Mesendoderm (in vitro differentiated cells): ENCODE data around the gene MRRF.
"Not testable (repeated sequence)": the region's sequence is repeated elsewhere in the genome, so short reads cannot be mapped to it uniquely, and the experiment has no call there.

Source experiments
- DNase-seq: peaks from one replicate; pipeline ENCODE4 v3.0.0; 2013
- H2AK5ac ChIP-seq: 2 replicates; pipeline ENCODE4 v1.6.1; 2013; ENCODE audit warnings: low read length, inconsistent platforms
- H2BK120ac ChIP-seq: 2 replicates; pipeline ENCODE4 v1.6.1; 2013; ENCODE audit warnings: low read depth, mild to moderate bottlenecking, low read length, moderate library complexity, mixed read lengths
- H2BK15ac ChIP-seq: replicated peaks from 2 replicates; pipeline ENCODE4 v1.6.1; 2013; ENCODE audit warnings: low read depth, mild to moderate bottlenecking, moderate library complexity
- H2BK5ac ChIP-seq: 2 replicates; pipeline ENCODE4 v1.6.1; 2013; ENCODE audit warnings: low read length, inconsistent platforms
- H3K18ac ChIP-seq: 2 replicates; pipeline ENCODE4 v1.6.1; 2013; ENCODE audit warnings: mild to moderate bottlenecking, low read length, mixed read lengths
- H3K23ac ChIP-seq: one replicate; pipeline ENCODE4 v1.6.1; 2013; ENCODE audit warnings: low read length
- H3K27ac ChIP-seq: 2 replicates; pipeline ENCODE4 v1.5.1; 2013; ENCODE audit warnings: low read depth, mild to moderate bottlenecking, inconsistent platforms, low read length, moderate library complexity
- H3K27me3 ChIP-seq: 2 replicates; pipeline ENCODE4 v1.6.1; 2013; ENCODE audit warnings: low read length, control low read depth, mild to moderate bottlenecking, inconsistent platforms; ENCODE audit not compliant: insufficient read depth, poor library complexity
- H3K36me3 ChIP-seq: 2 replicates; pipeline ENCODE4 v1.6.1; 2013; ENCODE audit warnings: low read length, inconsistent platforms; ENCODE audit not compliant: control insufficient read depth, insufficient read depth
- H3K4ac ChIP-seq: one replicate; pipeline ENCODE4 v1.6.1; 2013; ENCODE audit warnings: low read depth, mild to moderate bottlenecking, low read length, moderate library complexity
- H3K4me1 ChIP-seq: 2 replicates; pipeline ENCODE4 v1.6.1; 2013; ENCODE audit warnings: low read depth, low read length, inconsistent platforms; ENCODE audit not compliant: control insufficient read depth
- H3K4me2 ChIP-seq: 2 replicates; pipeline ENCODE4 v1.6.1; 2013; ENCODE audit warnings: low read length
- H3K4me3 ChIP-seq: 2 replicates; pipeline ENCODE4 v1.5.1; 2013; ENCODE audit warnings: mild to moderate bottlenecking, low read length
- H3K56ac ChIP-seq: one replicate; pipeline ENCODE4 v1.6.1; 2013; ENCODE audit warnings: low read length
- H3K79me1 ChIP-seq: 2 replicates; pipeline ENCODE4 v1.6.1; 2013; ENCODE audit warnings: low read length, inconsistent platforms
- H3K79me2 ChIP-seq: 2 replicates; pipeline ENCODE4 v1.6.1; 2013; ENCODE audit warnings: mild to moderate bottlenecking, low read length; ENCODE audit not compliant: control insufficient read depth, insufficient read depth
- H3K9ac ChIP-seq: 2 replicates; pipeline ENCODE4 v1.6.1; 2013; ENCODE audit warnings: low read length, inconsistent platforms
- H4K5ac ChIP-seq: one replicate; pipeline ENCODE4 v1.6.1; 2013; ENCODE audit warnings: low read length
- H4K8ac ChIP-seq: one replicate; pipeline ENCODE4 v1.6.1; 2013; ENCODE audit warnings: low read depth, mild to moderate bottlenecking, control low read depth, low read length, moderate library complexity
- WGBS: extraction: QIAGEN DNeasy Blood & Tissue Kit; methylation state at CpG from one replicate; pipeline ENCODE4 v1.1.7; 2013; ENCODE audit warnings: low lambda C conversion rate, missing lambda C conversion rate; ENCODE audit not compliant: insufficient coverage; ENCODE audit errors: extremely low coverage; 5-methylcytosine and 5-hydroxymethylcytosine counted together

The MRRF gene

GRCh38 chr9:122325124-122325523, 60.4 kb downstream of the MRRF start:
- Histone ChIP-seq H4K5ac (no peak overlapping the region), H2BK5ac (no peak overlapping the region), H3K4ac (no peak overlapping the region), H3K18ac (no peak overlapping the region), H2BK120ac (no peak overlapping the region), H3K27me3 (no peaks in the 10 kb centered on the region), H3K23ac (no peak overlapping the region), H2BK15ac (no peak overlapping the region), H3K4me3 (no peak overlapping the region), H3K36me3 (peaks cover 4% of the 10 kb centered on the region), H3K56ac (no peak overlapping the region), H3K4me2 (no peak overlapping the region), H3K4me1 (no peaks in the 10 kb centered on the region), H3K27ac (no peak overlapping the region), H3K79me1 (no peaks in the 10 kb centered on the region), H3K79me2 (no peaks in the 10 kb centered on the region), H3K9ac (no peak overlapping the region), H4K8ac (no peak overlapping the region), H2AK5ac (no peak overlapping the region)
- WGBS, result no CpG with 5 or more reads among the region's 1 CpG
- DNase-seq, result no peak

GRCh38 chr9:122327175-122327574, 62.5 kb downstream of the MRRF start:
- Histone ChIP-seq H2AK5ac (no peak overlapping the region), H3K18ac (no peak overlapping the region), H2BK15ac (no peak overlapping the region), H3K4me1 (no peaks in the 10 kb centered on the region), H3K4ac (no peak overlapping the region), H2BK120ac (no peak overlapping the region), H3K27ac (no peak overlapping the region), H3K23ac (no peak overlapping the region), H3K27me3 (no peaks in the 10 kb centered on the region), H3K79me1 (no peaks in the 10 kb centered on the region), H4K8ac (no peak overlapping the region), H3K4me3 (no peak overlapping the region), H2BK5ac (no peak overlapping the region), H3K4me2 (no peak overlapping the region), H3K9ac (no peak overlapping the region), H3K56ac (no peak overlapping the region), H3K36me3 (peaks cover 4% of the 10 kb centered on the region), H4K5ac (no peak overlapping the region), H3K79me2 (no peaks in the 10 kb centered on the region)
- no peak for DNase-seq
- WGBS, result no CpG with 5 or more reads among the region's 2 CpGs

DNA sequence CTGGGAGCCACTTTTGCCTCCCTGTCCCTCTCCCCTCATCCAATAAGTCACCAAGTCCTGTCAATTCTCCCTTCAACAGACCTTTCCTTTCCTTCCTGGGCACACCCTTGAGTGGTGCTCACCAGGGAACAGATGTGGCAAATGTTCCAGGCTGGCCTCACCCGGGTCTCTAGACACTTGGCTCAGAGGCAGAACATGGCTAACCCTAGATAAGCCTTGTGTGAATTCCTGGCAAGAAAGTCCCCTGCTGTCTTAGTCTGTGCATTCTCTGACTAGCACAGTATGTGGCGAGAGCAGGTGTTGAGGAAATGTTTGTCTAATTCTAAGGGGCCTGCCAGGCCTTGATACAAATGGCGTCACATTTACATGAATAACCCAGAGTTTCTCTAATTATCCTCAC, 64.9 kb downstream of the MRRF start:
- Histone ChIP-seq H3K9ac (no peak overlapping the region), H2BK120ac (no peak overlapping the region), H3K23ac (no peak overlapping the region), H3K4me1 (no peaks in the 10 kb centered on the region), H2BK5ac (no peak overlapping the region), H4K8ac (no peak overlapping the region), H3K27ac (no peak overlapping the region), H3K27me3 (no peaks in the 10 kb centered on the region), H3K79me1 (no peaks in the 10 kb centered on the region), H2AK5ac (no peak overlapping the region), H3K4me3 (no peak overlapping the region), H3K56ac (no peak overlapping the region), H2BK15ac (no peak overlapping the region), H3K36me3 (no peaks in the 10 kb centered on the region), H3K4ac (no peak overlapping the region), H3K18ac (no peak overlapping the region), H3K4me2 (no peak overlapping the region), H3K79me2 (no peaks in the 10 kb centered on the region), H4K5ac (no peak overlapping the region)
- no CpG with 5 or more reads among the region's 3 CpGs for WGBS
- peak; percentile 61 for DNase-seq

DNA sequence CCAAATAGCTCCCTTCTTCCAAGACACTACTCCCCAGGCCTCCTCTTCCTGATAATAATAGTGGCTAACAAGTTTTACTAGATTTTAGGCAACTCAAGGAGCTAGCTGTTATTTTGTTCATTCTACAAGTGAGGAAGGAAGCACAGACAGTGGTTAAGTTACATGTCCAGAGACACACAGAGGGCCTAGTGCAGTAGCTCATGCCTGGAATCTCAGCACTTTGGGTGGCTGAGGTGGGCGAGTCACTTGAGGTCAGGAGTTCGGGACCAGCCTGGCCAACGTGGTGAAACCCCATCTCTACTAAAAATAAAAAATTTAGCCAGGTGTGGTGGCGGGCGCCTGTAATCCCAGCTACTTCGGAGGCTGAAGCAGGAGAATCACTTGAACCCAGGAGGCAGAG, 65.8 kb downstream of the MRRF start:
- H3K9ac ChIP-seq, H3K27ac ChIP-seq, H3K4ac ChIP-seq, H4K5ac ChIP-seq, DNase-seq, H3K36me3 ChIP-seq, H3K56ac ChIP-seq, H3K23ac ChIP-seq, H3K18ac ChIP-seq, H3K79me1 ChIP-seq, H3K79me2 ChIP-seq, H3K4me2 ChIP-seq, H4K8ac ChIP-seq, H3K27me3 ChIP-seq, H2AK5ac ChIP-seq, H3K4me1 ChIP-seq, H3K4me3 ChIP-seq, H2BK5ac ChIP-seq, H2BK15ac ChIP-seq, H2BK120ac ChIP-seq: not testable (repeated sequence)
- WGBS, result no CpG with 5 or more reads among the region's 6 CpGs

DNA sequence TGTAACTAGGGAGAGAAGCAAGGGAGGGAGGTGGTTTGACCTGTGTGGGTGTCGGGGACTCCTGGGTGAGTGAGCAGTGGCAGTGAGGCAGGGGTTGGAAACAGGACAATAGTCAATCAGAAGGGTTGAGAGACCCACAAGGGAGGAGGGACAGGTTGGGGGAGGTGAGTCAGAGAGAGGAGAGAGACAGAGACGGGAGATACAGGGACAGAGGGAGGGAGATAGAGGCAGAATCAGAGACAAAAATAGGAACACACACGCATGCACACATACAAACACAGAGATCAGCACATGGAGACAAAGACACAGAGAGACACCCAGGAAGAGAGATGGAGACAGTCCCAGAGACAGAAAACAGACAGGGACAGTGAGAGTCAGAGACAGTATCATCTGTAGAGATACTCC, 66.8 kb downstream of the MRRF start:
- WGBS, result no CpG with 5 or more reads among the region's 3 CpGs
- DNase-seq, result no peak

DNA sequence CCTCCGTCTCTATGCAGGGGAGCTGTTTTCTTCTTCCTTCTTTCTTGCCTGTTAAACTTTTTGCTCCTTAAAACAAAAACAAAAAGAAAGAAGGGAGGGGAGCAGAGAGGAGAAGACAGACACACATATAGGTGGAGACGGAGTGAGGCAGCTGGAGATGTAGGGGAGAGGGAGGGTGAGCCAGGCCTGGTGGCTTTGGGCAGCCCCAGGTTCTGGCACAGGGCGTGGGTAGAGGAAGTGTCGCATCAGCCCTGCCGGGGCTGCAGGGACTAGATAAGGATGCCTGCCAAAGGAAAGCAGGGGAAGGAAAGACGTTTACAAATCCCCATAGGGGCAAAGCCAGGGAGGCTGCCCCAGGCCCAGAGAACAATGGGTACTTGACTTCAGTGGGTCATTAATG, 67.4 kb downstream of the MRRF start:
- H4K8ac ChIP-seq, result no peak overlapping the region
- no peaks in the 10 kb centered on the region for H3K36me3 ChIP-seq
- no peak overlapping the region for H3K23ac ChIP-seq
- no CpG with 5 or more reads among the region's 6 CpGs for WGBS
- H3K56ac ChIP-seq, result no peak overlapping the region
- no peak overlapping the region for H3K4me3 ChIP-seq
- no peak overlapping the region for H3K4me2 ChIP-seq
- DNase-seq, result peak; percentile 49
- H2BK15ac ChIP-seq, result no peak overlapping the region
- no peak overlapping the region for H3K27ac ChIP-seq
- no peak overlapping the region for H2AK5ac ChIP-seq
- no peak overlapping the region for H4K5ac ChIP-seq
- no peaks in the 10 kb centered on the region for H3K4me1 ChIP-seq
- no peak overlapping the region for H2BK5ac ChIP-seq
- no peak overlapping the region for H3K4ac ChIP-seq
- H3K27me3 ChIP-seq, result no peaks in the 10 kb centered on the region
- H3K79me1 ChIP-seq, result no peaks in the 10 kb centered on the region
- no peak overlapping the region for H2BK120ac ChIP-seq
- no peak overlapping the region for H3K18ac ChIP-seq
- H3K9ac ChIP-seq, result no peak overlapping the region
- no peaks in the 10 kb centered on the region for H3K79me2 ChIP-seq

More for the DNA sequence above, 66.8 kb downstream of the MRRF start:
- Histone ChIP-seq H2BK15ac (no peak overlapping the region), H4K8ac (no peak overlapping the region), H2BK120ac (no peak overlapping the region), H3K27me3 (no peaks in the 10 kb centered on the region), H4K5ac (no peak overlapping the region), H3K18ac (no peak overlapping the region), H3K79me1 (no peaks in the 10 kb centered on the region), H3K4me3 (no peak overlapping the region), H3K36me3 (no peaks in the 10 kb centered on the region), H3K4me2 (no peak overlapping the region), H3K9ac (no peak overlapping the region), H3K23ac (no peak overlapping the region), H3K56ac (no peak overlapping the region), H3K4ac (no peak overlapping the region), H3K79me2 (no peaks in the 10 kb centered on the region), H2BK5ac (no peak overlapping the region), H2AK5ac (no peak overlapping the region), H3K4me1 (no peaks in the 10 kb centered on the region), H3K27ac (no peak overlapping the region)
